Measurements from ENCODE around the gene BNIP2.

DNA sequence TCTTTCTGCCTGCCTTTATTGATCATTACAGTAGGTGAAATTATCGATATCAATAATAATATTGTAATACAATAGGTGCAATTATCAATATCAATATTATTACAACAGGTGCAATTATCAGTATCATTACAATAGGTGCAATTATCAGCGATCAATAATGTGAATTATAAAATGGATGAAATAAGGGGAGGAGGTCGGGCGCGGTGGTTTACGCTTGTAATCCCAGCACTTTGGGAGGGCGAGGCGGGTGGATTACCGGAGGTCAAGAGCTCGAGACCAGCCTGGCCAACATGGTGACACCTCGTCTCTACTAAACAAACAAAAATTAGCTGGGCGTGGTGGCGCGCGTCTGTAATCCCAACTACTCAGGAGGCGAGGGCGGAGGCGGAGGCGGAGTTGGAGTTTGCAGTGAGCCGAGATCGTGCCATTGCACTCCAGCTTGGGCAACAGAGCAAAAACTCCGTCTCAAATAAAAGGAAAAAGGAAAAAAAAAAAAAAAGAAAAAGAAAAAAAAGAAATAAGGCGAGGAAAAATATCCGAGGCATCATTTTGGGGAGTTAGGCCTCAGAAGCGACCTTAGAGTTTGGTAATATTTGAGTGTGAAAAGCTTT, 611 bp upstream of the BNIP2 start:
- TF ChIP-seq, protein P1, sequence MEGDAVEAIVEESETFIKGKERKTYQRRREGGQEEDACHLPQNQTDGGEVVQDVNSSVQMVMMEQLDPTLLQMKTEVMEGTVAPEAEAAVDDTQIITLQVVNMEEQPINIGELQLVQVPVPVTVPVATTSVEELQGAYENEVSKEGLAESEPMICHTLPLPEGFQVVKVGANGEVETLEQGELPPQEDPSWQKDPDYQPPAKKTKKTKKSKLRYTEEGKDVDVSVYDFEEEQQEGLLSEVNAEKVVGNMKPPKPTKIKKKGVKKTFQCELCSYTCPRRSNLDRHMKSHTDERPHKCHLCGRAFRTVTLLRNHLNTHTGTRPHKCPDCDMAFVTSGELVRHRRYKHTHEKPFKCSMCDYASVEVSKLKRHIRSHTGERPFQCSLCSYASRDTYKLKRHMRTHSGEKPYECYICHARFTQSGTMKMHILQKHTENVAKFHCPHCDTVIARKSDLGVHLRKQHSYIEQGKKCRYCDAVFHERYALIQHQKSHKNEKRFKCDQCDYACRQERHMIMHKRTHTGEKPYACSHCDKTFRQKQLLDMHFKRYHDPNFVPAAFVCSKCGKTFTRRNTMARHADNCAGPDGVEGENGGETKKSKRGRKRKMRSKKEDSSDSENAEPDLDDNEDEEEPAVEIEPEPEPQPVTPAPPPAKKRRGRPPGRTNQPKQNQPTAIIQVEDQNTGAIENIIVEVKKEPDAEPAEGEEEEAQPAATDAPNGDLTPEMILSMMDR (conservative IDR thresholded peaks at IDR 0.05 in 1 of 2, IDR thresholded peaks at IDR 0.05 in 1 of 2; ENCODE audit: low read depth in 1 of 2, low read length in 2 of 2): no peak
- TF ChIP-seq EZH2 (IDR thresholded peaks at IDR 0.05; ENCODE audit: low read length, missing control alignments): no peak
